B cell (primary cell): ENCODE data around the gene ST6GAL1.

Experiments
- EZH2 ChIP-seq: IDR thresholded peaks from 2 replicates; pipeline ENCODE4 v1.6.1; 2012; ENCODE audit warnings: borderline replicate concordance, low read depth, mild to moderate bottlenecking, moderate library complexity, low read length; ENCODE audit not compliant: insufficient read depth, poor library complexity, severe bottlenecking
- TF ChIP-seq, protein P1 (sequence below): fragments of 200-600 bp; IDR thresholded peaks from one replicate; pipeline ENCODE4 v1.8.0; 2022; ENCODE audit warnings: antibody characterized with exemption, mild to moderate bottlenecking

DNA sequence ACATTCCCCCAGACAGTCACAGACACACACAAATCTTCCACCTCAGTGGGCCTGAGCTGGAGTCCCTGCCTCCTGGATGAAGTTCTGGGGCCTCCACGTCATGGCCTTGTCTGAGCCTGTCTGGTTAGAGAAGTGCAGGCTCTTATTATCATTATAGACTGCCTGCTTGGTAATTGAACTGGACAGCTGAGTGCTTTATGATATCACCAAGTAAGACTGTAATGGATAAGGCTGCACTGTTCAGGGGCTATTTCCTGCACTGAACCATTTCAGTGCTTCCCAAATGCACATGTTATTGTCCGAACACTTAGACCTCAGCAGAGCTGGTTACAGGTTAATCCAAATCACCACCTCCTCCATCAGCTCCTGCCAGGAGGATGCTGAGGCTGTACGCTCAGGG, 8.7 kb upstream of the ST6GAL1 start:
- TF ChIP-seq, protein P1, sequence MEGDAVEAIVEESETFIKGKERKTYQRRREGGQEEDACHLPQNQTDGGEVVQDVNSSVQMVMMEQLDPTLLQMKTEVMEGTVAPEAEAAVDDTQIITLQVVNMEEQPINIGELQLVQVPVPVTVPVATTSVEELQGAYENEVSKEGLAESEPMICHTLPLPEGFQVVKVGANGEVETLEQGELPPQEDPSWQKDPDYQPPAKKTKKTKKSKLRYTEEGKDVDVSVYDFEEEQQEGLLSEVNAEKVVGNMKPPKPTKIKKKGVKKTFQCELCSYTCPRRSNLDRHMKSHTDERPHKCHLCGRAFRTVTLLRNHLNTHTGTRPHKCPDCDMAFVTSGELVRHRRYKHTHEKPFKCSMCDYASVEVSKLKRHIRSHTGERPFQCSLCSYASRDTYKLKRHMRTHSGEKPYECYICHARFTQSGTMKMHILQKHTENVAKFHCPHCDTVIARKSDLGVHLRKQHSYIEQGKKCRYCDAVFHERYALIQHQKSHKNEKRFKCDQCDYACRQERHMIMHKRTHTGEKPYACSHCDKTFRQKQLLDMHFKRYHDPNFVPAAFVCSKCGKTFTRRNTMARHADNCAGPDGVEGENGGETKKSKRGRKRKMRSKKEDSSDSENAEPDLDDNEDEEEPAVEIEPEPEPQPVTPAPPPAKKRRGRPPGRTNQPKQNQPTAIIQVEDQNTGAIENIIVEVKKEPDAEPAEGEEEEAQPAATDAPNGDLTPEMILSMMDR: no peak
- TF ChIP-seq EZH2: no peak
